ENCODE results near the gene PKP1.

The PKP1 gene

GRCh38 chr1:201331166-201331565 is 47.9 kb downstream of the PKP1 start:
- H3K79me2 ChIP-seq (ENCODE audit: low read length): no peaks in the 10 kb centered on the region
- no peak overlapping the region for H3K4me2 ChIP-seq (ENCODE audit: low read depth, low read length)
- H3K9me2 ChIP-seq (replicated peaks; ENCODE audit: insufficient read depth, low read length): no peaks in the 10 kb centered on the region
- H4K20me1 ChIP-seq (ENCODE audit: insufficient read depth, low read length): no peaks in the 10 kb centered on the region
- 0 out of 2 replicates have a peak, but pooled peaks cover 12% of the 10 kb centered on the region for H3K27me3 ChIP-seq (replicated peaks; ENCODE audit: insufficient read depth, low read length)
- no peaks in the 10 kb centered on the region for H3K4me1 ChIP-seq (ENCODE audit: low read length)
- H3K9me3 ChIP-seq (replicated peaks; ENCODE audit: insufficient read depth, low read length): no peaks in the 10 kb centered on the region
- TF ChIP-seq CTCF (IDR thresholded peaks at IDR 0.05; ENCODE audit: low read length): no peak
- TF ChIP-seq EZH2phosphoT487 (IDR thresholded peaks at IDR 0.05; ENCODE audit: low read length): no peak
- TF ChIP-seq EZH2 (optimal IDR thresholded peaks at IDR 0.05; ENCODE audit: low read depth, low read length): no peak
- no peaks in the 10 kb centered on the region for H3K36me3 ChIP-seq (replicated peaks; ENCODE audit: insufficient read depth, low read length)
- no peak overlapping the region for H2AFZ ChIP-seq (ENCODE audit: low read length)
- no peaks in the 10 kb centered on the region for H3F3A ChIP-seq (ENCODE audit: insufficient read depth, low read length)
- no peak for DNase-seq
- H3K4me3 ChIP-seq (ENCODE audit: low read length): no peak overlapping the region
- H3K27ac ChIP-seq (ENCODE audit: low read length): no peak overlapping the region
- H3K9ac ChIP-seq (ENCODE audit: low read length): no peak overlapping the region

- no peak overlapping the region for H3K9ac ChIP-seq (ENCODE audit: low read length)
- no peaks in the 10 kb centered on the region for H3K4me1 ChIP-seq (ENCODE audit: low read length)
- no peak overlapping the region for H3K4me3 ChIP-seq (ENCODE audit: low read length)
- TF ChIP-seq EZH2 (optimal IDR thresholded peaks at IDR 0.05; ENCODE audit: low read depth, low read length) (no peak), CTCF (IDR thresholded peaks at IDR 0.05; ENCODE audit: low read length) (no peak), EZH2phosphoT487 (IDR thresholded peaks at IDR 0.05; ENCODE audit: low read length) (no peak)
- H3K79me2 ChIP-seq (ENCODE audit: low read length): no peaks in the 10 kb centered on the region
- no peaks in the 10 kb centered on the region for H3K36me3 ChIP-seq (replicated peaks; ENCODE audit: insufficient read depth, low read length)
- no peak for DNase-seq
- H3K9me3 ChIP-seq (replicated peaks; ENCODE audit: insufficient read depth, low read length): no peaks in the 10 kb centered on the region
- no peak overlapping the region for H3K4me2 ChIP-seq (ENCODE audit: low read depth, low read length)
- H3K27ac ChIP-seq (ENCODE audit: low read length): no peak overlapping the region
- no peaks in the 10 kb centered on the region for H3F3A ChIP-seq (ENCODE audit: insufficient read depth, low read length)
- no peaks in the 10 kb centered on the region for H3K9me2 ChIP-seq (replicated peaks; ENCODE audit: insufficient read depth, low read length)
- no peaks in the 10 kb centered on the region for H4K20me1 ChIP-seq (ENCODE audit: insufficient read depth, low read length)
- H2AFZ ChIP-seq (ENCODE audit: low read length): no peak overlapping the region
- H3K27me3 ChIP-seq (replicated peaks; ENCODE audit: insufficient read depth, low read length): 0 out of 2 replicates have a peak, but pooled peaks cover 9% of the 10 kb centered on the region
Measured at GRCh38 chr1:201332021-201332420, 48.7 kb downstream of the PKP1 start.

GRCh38 chr1:201332616-201333335 is 49.5 kb downstream of the PKP1 start:
- H3K79me2 ChIP-seq (ENCODE audit: low read length): no peaks in the 10 kb centered on the region
- H4K20me1 ChIP-seq (ENCODE audit: insufficient read depth, low read length): no peaks in the 10 kb centered on the region
- no peak overlapping the region for H2AFZ ChIP-seq (ENCODE audit: low read length)
- H3F3A ChIP-seq (ENCODE audit: insufficient read depth, low read length): no peaks in the 10 kb centered on the region
- no peaks in the 10 kb centered on the region for H3K4me1 ChIP-seq (ENCODE audit: low read length)
- H3K9me2 ChIP-seq (replicated peaks; ENCODE audit: insufficient read depth, low read length): no peaks in the 10 kb centered on the region
- H3K27ac ChIP-seq (ENCODE audit: low read length): no peak overlapping the region
- no peak for TF ChIP-seq CTCF (IDR thresholded peaks at IDR 0.05; ENCODE audit: low read length)
- no peak for TF ChIP-seq EZH2 (optimal IDR thresholded peaks at IDR 0.05; ENCODE audit: low read depth, low read length)
- TF ChIP-seq EZH2phosphoT487 (IDR thresholded peaks at IDR 0.05; ENCODE audit: low read length): no peak
- H3K9me3 ChIP-seq (replicated peaks; ENCODE audit: insufficient read depth, low read length): no peaks in the 10 kb centered on the region
- H3K27me3 ChIP-seq (replicated peaks; ENCODE audit: insufficient read depth, low read length): 0 out of 2 replicates have a peak, but pooled peaks cover 5% of the 10 kb centered on the region
- no peak overlapping the region for H3K4me2 ChIP-seq (ENCODE audit: low read depth, low read length)
- no peak for DNase-seq
- no peak overlapping the region for H3K4me3 ChIP-seq (ENCODE audit: low read length)
- H3K9ac ChIP-seq (ENCODE audit: low read length): no peak overlapping the region
- H3K36me3 ChIP-seq (replicated peaks; ENCODE audit: insufficient read depth, low read length): no peaks in the 10 kb centered on the region

Measured in MM.1S (cell line).